ENCODE data around the gene MGMT. TPM values are rescaled to one million over a fixed set of nuclear protein-coding genes. Genes with fewer than 3 reads are reported as not detected.

The MGMT gene
- polyA plus RNA-seq, 3 donors = 9.5 to 23.5 (median 17.5) TPM

DNA sequence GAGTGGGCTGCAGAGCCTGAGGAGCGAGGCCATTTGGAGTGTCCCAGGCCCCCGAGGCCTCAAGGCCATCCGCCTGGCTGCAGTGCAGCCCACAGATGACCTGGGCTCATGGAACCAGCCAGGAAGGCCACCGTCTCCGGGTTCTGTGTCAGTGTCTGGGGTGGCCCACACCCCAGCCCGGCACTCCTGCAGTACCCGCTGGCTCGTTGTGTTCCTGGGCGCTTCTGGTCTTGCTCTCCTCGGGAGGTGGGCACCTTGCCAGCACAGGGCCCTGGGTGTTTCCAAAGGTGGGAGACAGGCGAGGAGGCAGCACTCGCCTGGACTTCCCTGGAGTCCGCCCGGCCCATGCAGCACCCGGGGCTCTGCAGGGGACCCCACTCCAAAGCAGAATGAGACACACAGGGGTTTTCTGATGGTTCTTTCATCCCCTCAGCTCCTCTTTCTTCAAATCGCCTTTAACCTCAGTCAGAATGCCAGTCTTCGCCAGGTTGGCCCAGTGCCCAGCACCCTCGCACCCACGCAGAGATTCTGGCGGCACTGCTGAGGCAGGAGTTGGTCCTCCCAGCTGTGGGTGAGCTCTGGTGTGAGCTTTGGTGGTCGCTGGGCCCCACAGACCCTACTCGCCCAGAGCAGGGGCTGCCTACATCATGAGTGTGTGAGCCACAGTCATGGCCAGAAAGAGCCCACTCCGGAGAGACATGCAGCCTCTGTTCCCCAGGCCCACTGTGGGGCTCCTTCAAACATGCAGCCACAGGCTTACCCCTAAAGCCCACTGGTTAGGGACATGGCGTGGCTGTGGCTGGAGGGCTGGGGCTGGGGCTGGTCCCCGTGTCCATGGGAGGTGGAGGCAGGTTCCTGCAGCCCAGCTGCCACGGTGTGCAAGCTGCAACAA lies 341.3 kb downstream of the MGMT start:
- Mint-ChIP-seq H3K27me3 (ENCODE audit: low read depth in 3 of 3) (peaks cover 0 to 4% (median 0%) of the 10 kb centered on the region in 3 donors), H3K4me3 (no peak overlapping the region), H3K9me3 (peaks cover 12 to 35% (median 28%) of the 10 kb centered on the region in 7 donors), H3K27ac (peak overlapping the region in 1 of 7 donors; percentile 84), H3K4me1 (no peaks in the 10 kb centered on the region), H3K36me3 (no peaks in the 10 kb centered on the region)
- Histone ChIP-seq H2AFZ (ENCODE audit: insufficient read depth, low read depth, low read length, poor library complexity, severe bottlenecking) (no peak overlapping the region), H3K4me3 (replicated peaks in 1 of 3; ENCODE audit: low read depth in 2 of 3, low read length in 3 of 3) (no peak overlapping the region), H4K20me1 (ENCODE audit: insufficient read depth, low read length) (no peaks in the 10 kb centered on the region), H3K79me2 (ENCODE audit: insufficient read depth, low read length) (no peaks in the 10 kb centered on the region), H3K4me1 (ENCODE audit: control insufficient read depth in 1 of 2, insufficient read depth in 2 of 2, low read length in 2 of 2) (no peaks in the 10 kb centered on the region), H3K36me3 (replicated peaks in 1 of 2; ENCODE audit: control insufficient read depth in 1 of 2, insufficient read depth in 2 of 2, low read length in 2 of 2) (no peaks in the 10 kb centered on the region), H3K9me3 (replicated peaks in 1 of 2; ENCODE audit: control insufficient read depth in 1 of 2, insufficient read depth in 1 of 2, low read length in 2 of 2) (peaks cover 11 to 14% of the 10 kb centered on the region in 2 donors), H3K27ac (ENCODE audit: low read depth in 1 of 2, low read length in 2 of 2) (no peak overlapping the region), H3K4me2 (replicated peaks; ENCODE audit: extremely low read depth, low read length, poor library complexity, severe bottlenecking) (no peak overlapping the region), H3K9ac (ENCODE audit: insufficient read depth, low read length, poor library complexity, severe bottlenecking) (no peak overlapping the region), H3K27me3 (ENCODE audit: control insufficient read depth in 2 of 2, insufficient read depth in 2 of 2, low read length in 2 of 2) (no peaks in the 10 kb centered on the region)
- DNase-seq = no peak
- WGBS (ENCODE audit: insufficient coverage) = 92% methylated on average over 25 of the region's 26 CpGs
- intact Hi-C loops (cut with micrococcal nuclease) = no loop called here
- TF ChIP-seq, protein P1, sequence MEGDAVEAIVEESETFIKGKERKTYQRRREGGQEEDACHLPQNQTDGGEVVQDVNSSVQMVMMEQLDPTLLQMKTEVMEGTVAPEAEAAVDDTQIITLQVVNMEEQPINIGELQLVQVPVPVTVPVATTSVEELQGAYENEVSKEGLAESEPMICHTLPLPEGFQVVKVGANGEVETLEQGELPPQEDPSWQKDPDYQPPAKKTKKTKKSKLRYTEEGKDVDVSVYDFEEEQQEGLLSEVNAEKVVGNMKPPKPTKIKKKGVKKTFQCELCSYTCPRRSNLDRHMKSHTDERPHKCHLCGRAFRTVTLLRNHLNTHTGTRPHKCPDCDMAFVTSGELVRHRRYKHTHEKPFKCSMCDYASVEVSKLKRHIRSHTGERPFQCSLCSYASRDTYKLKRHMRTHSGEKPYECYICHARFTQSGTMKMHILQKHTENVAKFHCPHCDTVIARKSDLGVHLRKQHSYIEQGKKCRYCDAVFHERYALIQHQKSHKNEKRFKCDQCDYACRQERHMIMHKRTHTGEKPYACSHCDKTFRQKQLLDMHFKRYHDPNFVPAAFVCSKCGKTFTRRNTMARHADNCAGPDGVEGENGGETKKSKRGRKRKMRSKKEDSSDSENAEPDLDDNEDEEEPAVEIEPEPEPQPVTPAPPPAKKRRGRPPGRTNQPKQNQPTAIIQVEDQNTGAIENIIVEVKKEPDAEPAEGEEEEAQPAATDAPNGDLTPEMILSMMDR (IDR thresholded peaks at IDR 0.05) = no peak

DNA sequence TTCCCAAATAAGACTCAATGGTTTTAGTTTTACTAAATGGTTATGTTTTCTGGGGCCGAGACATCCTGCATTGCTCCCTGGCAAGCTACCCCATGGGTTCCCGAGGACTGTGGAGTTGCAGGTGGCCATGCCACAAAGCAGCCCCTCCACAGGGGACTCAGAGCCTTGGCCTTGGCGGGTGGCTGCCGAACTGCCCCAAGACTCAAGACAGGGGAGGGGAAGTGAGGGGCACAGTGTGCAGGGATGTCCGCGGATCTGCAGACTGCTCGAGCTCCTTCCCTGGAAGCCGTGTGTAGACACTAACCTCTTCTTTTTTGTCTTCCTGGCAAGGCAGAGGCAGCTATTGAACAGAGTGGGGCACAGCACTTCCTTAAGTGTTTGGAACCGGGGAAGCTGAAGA lies 342.4 kb downstream of the MGMT start:
- Mint-ChIP-seq H3K4me3 (no peak overlapping the region), H3K36me3 (no peaks in the 10 kb centered on the region), H3K9me3 (peaks cover 6 to 39% (median 20%) of the 10 kb centered on the region in 7 donors), H3K27ac (no peak overlapping the region), H3K27me3 (ENCODE audit: low read depth in 3 of 3) (peaks cover 0 to 4% (median 0%) of the 10 kb centered on the region in 3 donors), H3K4me1 (no peaks in the 10 kb centered on the region)
- Histone ChIP-seq H3K36me3 (replicated peaks in 1 of 2; ENCODE audit: control insufficient read depth in 1 of 2, insufficient read depth in 2 of 2, low read length in 2 of 2) (no peaks in the 10 kb centered on the region), H3K4me2 (replicated peaks; ENCODE audit: extremely low read depth, low read length, poor library complexity, severe bottlenecking) (no peak overlapping the region), H3K9ac (ENCODE audit: insufficient read depth, low read length, poor library complexity, severe bottlenecking) (no peak overlapping the region), H3K4me1 (ENCODE audit: control insufficient read depth in 1 of 2, insufficient read depth in 2 of 2, low read length in 2 of 2) (no peaks in the 10 kb centered on the region), H2AFZ (ENCODE audit: insufficient read depth, low read depth, low read length, poor library complexity, severe bottlenecking) (no peak overlapping the region), H3K9me3 (replicated peaks in 1 of 2; ENCODE audit: control insufficient read depth in 1 of 2, insufficient read depth in 1 of 2, low read length in 2 of 2) (peaks cover 3 to 17% of the 10 kb centered on the region in 2 donors), H3K27ac (ENCODE audit: low read depth in 1 of 2, low read length in 2 of 2) (no peak overlapping the region), H3K4me3 (replicated peaks in 1 of 3; ENCODE audit: low read depth in 2 of 3, low read length in 3 of 3) (no peak overlapping the region), H3K79me2 (ENCODE audit: insufficient read depth, low read length) (no peaks in the 10 kb centered on the region), H4K20me1 (ENCODE audit: insufficient read depth, low read length) (no peaks in the 10 kb centered on the region), H3K27me3 (ENCODE audit: control insufficient read depth in 2 of 2, insufficient read depth in 2 of 2, low read length in 2 of 2) (no peaks in the 10 kb centered on the region)
- intact Hi-C loops (cut with micrococcal nuclease) = no loop called here
- TF ChIP-seq, protein P1 (IDR thresholded peaks at IDR 0.05) = no peak
- DNase-seq = no peak
- WGBS (ENCODE audit: insufficient coverage) = 89% methylated on average over 6 of the region's 9 CpGs

Measured in CD14-positive monocyte (primary cell).